Iris pigment epithelial cell (primary cell): ENCODE results near the gene EIF2A.
"Not testable (repeated sequence)": the region's sequence is repeated elsewhere in the genome, so short reads cannot be mapped to it uniquely, and the experiment has no call there.

ENCODE experiments used
- DNase-seq: peaks from one replicate; pipeline ENCODE4 v3.0.0-alpha.2; 2011; ENCODE audit warnings: low read depth

EIF2A gene

DNA sequence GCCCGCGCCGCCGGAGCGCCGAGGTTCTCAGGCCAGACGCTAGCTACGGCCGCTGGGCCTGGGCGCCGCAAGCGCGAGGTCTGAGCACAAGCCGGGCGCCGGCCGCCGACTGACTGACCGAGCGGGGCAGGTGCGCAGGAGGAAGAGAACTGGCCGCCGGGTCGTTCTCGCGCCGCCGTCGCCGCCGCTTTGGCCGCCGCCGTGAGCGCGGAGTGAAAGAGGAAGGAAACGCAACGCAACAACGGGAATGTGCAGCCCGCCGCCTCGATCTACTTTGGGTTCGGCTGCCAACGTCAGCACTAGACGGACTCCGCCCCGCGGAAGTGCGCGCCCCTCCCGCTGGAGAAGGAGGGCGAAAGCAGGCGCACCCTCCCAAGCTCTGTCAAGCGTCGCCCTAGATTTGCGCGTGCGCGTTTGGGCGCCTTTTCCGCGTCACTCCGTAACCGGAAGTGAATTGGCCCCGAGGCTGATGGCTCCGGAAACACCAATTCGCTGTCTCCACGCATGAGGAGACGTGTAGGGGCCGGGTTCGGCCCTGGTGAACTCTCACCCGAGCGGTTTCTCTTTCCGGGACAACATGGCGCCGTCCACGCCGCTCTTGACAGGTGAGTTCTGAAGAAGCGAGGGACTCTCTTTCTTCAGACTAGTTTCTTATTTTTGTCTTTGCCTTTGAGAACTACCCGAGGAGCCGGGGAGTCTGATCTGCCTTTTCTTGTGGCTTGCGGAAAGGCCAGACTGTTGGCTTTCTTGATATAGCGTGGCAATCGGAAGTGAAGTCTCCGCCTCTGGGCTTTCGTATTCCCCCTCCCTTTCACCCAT lies at the start of gene EIF2A, which contains the start of gene SERP1:
TSS of gene EIF2A (plus strand) at position 562 of the 819 bp plus-strand sequence. CDS start at position 578, 16 bp downstream.
TSS of gene SERP1 (minus strand) at position 271 of the 819 bp plus-strand sequence. CDS start 361 bp downstream, outside the sequence.
- DNase-seq = peak; percentile 99

DNA sequence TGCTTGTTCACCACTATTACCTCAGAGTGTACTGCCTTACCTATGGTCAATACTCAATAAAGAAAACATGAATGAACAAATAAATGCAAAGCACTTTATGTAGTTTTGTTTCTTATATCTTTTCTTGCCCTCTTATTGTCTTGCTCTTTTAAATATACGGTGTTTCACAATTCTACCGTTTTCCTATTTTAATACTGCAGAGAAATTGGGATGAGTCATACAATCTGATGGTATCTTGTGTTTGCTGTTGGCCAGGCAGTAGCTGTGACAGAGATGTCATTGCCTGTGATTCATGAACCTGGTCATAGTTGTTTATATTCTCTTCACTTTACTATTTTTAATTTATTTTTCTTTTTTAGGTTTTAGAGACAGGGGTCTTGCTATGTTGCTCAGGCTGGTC lies 48.6 kb upstream of the EIF2A start:
- DNase-seq = peak; percentile 65

DNA sequence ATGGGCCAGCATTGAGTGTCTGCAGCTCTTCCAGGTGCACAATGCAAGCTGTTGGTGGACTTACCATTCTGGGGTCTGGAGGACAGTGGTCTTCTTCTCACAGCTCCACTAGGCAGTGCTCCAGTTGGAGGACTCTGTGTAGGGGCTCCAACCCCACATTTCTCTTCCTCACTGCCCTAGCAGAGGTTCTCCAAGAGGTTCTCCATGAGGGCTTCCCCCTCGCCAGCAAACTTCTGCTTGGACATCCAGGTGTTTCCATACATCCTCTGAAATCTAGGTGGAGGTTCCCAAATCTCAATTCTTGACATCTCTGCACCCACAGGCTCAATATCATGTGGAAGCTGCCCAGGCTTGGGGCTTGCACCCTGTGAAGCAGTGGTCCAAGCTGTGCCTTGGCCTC lies 45.6 kb upstream of the EIF2A start:
- not testable (repeated sequence) for DNase-seq

DNA sequence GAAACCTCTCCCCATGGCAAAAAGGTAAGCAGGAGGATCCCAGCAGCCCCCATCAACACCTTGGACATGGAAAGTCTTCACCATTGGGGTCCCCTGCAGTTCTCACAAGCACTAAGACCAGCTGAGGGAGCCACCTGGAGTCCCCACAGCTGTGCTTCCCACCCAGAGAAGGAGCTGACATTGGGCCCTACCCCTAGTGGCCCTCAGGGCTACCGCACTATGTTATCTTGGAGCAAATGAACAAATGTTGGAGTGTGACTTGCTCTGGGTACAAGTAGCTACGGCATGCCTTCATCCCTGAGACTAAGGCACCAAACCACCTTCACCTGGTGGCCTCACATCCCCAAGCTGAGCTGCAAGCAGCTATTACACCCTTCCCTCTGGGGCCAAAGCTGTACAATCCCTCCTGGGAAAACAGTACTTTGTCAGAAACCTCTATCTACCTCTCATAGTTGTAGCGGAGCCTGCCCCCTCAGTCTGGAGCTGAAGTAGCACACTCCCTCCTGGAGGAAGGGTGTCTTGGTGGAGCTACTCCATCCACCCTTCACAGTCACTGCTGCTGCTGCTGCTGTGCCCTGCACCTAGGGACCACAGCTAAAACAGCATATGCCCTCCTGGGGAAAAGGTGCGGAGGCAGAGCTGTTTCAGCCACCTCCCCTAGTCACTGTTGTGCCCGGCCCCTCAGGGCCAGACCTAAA lies 43.0 kb upstream of the EIF2A start:
- DNase-seq = no peak

DNA sequence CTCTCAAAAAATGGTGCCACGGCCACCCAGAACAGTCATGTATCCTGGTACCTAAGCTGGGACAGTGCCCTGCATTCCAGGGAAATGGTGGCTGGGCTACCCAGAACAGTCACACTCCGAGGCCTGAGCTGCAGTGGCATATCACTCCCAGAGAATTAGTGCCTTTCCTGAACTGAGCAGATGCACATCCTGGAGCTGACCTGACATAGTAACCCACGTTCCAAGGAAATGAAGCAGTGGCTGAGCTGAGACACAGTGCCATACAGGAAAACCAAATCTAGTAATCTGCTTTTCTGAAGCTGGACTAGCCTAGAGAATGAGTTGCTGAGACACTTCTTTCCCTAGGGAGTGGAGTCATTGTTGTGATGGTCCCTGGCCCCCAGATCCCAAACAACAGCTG lies 42.1 kb upstream of the EIF2A start:
- DNase-seq = no peak

DNA sequence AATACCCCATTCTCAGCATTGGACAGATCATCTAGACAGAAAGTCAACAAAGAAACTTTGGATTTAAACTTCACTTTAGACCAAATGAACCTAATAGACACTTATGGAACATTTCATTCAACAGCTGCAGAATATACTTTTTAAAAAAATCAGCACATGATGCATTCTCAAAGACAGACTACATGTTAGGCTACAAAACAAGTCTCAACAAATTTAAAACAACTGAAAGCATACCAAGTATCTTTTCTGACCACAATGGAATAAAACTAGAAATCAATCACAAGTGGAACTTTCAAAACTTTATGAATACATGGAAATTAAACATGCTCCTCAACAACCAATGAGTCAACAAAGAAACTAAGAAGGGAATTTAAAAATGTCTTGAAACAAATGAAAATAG lies 38.2 kb upstream of the EIF2A start:
- no peak for DNase-seq

DNA sequence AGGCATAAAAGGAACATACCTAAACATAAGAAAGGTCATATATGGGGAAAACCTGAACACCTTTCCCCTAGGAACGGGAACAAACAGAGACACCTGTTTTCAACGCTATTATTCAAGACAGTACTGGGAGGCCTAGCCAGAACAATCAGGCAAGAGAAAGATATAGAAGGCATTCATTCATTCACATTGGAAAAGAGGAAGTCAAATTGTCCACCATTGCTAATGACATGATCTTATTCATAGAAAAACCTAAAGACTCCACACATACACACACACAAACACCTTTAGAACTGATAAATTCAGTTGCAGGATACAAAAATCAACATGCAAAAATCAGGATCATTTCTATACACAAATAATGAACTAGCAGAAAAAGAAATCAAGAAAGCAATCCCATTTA lies 36.8 kb upstream of the EIF2A start:
- DNase-seq = no peak

DNA sequence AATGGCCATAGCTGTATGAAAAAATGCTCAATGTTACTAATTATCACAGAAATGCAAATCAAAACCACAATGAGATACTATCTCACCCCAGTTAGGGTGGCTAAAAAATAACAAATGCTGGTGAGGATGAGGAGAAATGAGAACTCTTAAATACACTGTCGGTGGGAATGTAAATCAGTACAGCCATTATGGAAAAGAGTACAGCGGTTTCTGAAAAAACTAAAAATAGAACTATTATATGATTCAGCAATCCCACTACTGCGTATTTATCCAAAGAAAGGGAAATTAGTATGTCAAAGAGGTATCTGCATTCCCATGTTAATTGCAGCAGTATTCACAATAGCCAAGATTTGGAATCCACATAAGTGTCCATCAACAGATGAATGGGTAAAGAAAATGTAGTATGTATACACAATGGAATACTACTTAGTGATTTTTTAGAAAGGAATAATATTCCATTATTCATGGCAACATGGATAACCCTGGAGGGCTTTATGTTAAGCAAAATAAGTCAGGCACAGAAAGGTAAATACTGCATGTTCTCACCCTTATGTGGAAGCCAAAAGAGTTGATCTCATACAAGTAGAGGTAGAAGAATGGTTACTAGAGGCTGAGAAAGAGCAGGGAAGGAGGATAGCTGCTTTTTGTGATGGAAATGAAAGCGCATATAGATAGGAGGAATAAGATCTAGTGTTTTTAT lies 35.3 kb upstream of the EIF2A start:
- no peak for DNase-seq

DNA sequence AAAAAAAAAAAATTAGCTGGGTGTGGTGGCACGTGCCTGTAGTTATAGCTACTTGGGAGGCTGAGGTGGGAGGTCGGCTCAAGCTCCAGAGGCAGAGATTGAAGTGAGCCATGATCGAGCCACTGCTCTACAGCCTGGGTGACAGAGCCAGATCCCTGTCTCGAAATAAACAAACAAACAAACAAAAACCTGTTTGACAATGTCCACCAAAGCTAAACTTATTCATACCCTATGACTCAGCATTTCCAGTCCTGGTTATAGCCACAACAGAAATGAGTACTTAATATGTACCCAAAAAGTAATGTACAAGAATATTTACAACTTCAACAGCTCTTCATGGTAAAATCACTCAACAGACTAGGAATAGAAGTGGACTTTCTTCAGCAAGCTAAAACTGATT lies 31.4 kb upstream of the EIF2A start:
- DNase-seq = peak; percentile 24

DNA sequence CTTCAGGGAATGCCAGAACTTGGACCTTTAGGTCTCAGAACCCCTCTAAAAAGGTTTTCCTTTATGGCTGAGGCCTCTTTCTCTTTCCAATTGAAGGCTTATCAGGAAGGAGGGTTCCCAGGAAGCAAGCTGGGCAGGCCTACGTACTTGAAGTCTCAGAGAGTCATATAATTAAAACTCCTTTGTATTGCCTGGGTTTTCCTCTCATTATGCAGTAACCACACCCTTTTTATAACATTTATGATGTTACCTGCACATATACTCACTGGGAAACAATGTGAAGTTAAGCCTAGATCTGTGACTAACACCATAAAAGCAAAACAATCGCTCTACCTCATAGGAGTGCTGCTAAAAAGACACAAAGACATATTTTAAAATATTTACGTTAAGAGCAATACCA lies 27.6 kb upstream of the EIF2A start:
- DNase-seq = no peak

DNA sequence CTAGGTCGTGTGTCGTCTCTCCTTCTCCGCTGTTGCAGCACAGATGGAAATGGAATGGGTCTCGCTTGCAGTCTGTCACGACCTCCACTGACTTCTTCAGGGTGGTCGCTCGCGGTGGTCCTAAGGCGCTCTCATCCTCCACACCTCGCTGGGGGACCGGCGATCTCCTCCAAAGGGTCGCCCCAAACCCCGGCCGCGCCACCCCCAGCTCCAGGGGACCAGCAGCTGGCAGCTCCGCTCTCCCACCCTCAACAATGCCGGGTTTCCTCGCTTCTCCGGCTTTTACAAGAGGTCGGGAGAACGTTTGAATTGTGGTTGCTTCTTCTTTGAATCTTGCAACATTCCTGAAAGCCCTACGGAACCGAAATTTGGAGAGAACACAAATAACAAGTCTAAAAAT lies 26.2 kb upstream of the EIF2A start:
- DNase-seq = no peak

DNA sequence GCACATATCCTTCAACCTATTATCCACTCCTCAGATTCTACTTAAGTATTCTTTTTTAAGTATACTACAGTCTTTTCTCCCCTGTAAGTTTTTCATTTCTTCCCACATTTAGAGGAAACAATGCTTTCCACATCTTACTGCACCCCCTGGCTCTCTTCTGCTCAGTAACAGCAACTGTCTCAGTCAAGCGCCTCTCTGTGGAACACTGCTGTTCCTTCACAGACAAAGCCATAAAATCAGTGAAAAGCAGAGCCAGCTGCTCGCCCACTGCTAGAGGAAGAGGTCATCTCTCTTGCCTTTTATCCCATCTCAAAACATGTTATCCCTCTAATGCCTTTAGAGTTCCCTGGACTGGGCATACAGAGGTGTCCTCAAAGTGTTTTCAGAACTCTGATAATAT lies 25.1 kb upstream of the EIF2A start:
- DNase-seq = no peak

DNA sequence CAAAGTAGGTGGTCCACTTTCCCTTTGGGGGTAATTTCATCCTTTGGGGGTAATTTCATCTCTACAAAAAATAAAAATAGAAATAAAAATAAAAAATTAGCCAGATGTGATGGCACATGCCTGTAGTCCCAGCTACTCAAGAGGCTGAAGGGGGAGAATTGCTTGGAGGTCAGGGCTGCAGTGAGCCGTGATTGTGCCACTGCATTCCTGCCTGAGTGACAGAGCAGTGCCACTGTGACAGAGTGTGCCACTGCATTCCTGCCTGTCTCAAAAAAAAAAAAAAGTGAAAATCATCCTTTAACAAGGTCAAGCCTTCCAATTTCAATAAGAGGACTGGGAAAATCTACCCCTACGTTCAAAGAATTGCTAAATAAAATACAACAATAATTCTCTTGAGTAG lies 23.0 kb upstream of the EIF2A start:
- no peak for DNase-seq

DNA sequence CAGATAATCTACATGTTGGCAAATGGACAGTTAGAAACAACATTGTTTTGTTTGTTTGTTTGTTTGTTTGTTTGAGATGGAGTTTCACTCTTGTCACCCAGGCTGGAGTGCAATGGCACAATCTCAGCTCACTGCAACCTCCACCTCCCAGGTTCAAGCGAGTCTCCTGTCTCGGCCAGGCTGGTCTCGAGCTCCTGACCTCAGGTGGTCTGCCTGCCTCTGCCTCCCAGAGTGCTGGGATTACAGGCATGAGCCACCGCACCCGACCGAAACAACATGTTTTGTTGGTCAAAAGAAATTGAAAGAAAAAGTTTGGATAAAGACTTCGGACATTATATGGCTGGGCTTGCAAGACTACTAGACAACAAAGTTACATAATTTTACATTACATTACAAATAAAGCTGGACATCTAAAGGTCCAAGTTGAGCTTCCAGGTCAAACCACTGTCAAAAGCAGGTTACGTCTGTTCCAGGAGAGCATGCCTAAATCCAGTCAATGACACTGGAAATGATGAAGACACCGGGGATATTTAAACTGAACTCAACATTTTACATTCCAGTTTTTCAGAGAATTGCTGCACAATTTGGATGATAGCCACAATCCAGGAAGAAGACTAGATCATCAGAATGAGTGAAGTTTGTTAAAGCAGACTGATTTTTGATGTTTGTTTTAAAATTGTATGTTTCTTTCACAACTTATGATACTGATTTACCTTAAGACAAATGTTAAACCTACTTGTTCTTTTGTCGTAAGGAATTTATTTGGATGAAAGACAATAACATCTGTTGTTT lies 18.9 kb upstream of the EIF2A start:
- DNase-seq = no peak

DNA sequence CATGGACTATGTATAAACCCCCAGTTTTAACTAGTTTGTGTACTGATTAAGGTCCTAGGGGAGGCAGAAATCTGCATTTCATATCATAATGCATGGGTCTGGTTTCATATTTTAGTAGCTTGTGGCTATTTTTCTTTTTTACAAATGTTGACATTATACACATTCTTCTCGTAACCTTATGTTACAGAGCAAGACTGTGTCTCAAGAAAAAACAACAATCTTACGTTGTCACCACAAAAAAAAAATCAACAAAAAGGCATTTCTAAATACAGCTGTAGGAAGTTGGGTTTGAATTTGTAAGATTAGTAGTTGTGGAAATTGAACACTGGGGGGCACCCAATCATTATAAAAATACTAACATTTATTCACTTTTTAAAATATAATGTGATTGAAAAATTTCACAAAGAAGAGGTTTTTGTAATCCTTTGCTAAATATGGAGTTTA lies 18.2 kb upstream of the EIF2A start:
- peak; percentile 59 for DNase-seq

DNA sequence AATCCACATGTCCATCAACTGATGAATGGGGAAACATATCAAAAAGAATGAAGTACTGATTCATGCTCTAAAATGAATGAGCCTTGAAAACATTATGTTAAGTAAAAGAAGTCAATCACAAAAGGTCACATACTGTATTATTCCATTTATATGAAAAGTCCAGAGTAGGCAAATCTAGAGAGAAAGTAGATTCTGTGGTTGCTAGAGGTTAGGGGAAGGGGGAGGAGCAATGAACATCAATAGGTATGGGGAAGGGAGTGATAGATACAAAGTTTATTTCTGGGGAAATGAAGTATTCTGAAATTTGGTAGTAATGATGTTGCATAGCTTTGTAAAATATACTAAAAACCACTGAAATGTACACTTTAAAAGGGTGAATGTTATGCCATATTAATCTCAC lies 14.8 kb upstream of the EIF2A start:
- DNase-seq = no peak

DNA sequence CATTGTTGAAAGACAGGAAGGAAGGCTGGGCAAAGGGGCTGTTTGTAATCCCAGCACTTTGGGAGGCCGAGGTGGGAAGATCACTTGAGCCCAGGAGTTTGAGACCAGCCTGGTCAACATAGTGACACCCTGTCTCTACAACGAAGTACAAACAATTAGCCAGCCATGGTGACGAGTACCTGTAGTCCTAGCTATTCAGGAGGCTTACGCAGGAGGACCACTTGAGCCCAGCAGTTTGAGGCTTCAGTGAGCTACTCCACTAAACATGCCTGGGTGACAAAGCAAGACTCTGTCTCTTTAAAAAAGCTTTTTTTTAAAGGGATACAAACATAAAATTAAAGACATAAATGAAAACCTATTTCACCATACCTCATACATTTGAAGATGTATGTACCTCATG lies 11.4 kb upstream of the EIF2A start:
- DNase-seq = no peak

DNA sequence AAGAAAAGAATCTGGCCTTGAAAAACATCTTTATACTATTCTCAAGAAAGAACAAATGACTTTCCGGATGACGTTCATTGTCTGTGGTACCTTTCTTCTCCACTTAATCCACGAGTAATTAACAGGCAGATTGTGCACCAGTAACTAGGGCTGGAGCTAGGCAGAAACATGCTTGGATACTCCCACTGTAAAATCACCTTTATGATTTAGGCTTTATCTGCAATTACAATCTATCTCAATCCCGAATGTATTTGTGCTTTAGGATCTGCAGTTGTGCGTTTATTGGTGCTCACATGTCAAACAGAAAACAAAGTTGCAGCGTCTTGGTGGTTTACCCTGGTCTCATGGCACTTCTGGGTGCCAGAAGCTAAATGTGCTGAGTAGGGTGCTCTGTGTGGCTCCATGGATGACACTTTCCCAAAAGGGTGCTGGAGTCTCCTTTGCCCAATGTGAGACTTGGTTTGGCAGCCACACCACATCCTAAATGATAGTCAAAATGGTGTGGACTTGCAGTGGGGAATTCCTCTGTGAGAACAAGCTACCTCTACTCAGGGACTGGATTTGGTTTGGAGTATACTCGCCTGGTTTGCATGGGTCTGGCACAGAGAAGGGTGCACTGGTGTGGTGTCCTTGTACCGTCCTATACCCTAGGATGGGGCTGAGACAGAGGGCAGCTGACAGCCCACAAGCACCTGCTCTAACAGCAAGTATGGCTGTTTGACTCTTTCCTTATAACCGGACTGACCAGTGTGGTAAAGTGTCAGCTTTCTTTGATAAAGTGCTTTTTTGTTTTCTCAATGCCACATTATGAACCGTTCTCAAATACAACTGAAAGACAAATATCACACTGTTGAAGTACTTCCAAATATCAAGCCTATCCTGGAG lies 8.0 kb upstream of the EIF2A start:
- DNase-seq = no peak

DNA sequence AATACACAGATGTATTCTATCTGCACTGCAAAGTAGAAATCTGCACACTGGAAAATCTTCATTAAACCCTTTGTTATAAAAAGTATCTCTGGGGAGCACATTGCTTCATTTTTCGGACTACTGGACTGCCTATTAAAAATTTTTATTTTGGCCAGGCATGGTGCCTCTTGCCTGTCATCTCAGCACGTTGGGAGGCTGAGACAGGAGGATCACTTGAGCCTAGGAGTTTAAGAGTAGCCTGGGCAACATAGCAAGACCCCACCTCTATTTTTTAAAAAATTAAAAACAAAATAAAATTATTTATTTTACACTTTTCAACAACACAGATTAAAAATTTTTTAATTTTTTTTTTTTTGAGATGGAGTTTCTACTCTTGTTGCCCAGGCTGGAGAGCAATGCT lies 6.3 kb upstream of the EIF2A start:
- DNase-seq = no peak

DNA sequence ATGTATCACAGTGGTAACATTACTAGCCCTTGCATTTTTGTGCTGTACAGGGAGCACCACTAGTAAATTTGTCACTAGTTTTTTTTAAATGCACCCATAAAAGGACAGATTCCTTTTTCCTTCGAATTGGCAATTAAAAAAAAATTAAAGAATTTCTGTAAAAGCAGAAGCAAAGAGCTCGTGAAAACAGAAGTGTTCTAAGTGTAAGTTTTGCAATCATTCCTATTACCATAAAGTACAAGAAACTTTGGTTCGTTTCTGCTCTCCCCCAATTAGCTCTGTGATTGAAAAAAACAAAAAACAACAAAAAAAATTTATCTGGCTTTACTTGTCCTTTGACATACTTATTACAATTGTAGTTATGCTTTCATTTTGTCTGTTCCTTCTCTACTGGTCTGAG lies 5.6 kb upstream of the EIF2A start:
- DNase-seq = no peak

DNA sequence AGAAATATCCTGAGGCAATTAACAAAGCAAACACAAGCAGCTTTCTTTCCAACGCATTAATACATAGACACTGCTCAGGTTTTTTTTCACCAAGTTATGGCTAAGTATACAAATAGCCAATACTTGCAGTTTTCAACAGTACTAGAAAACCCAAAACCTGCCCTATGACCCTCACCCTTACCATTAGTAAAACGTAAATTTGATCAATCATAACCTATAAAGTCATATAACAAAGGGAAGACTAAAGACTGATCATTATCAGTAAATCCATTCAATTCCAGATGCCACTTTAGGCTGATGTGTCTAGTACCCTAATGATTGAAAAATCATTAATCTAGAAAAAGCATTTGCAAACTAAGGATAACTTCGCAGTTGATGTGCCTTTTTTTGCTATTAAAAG lies 3.5 kb upstream of the EIF2A start:
- DNase-seq = no peak
